PC-9 (cell line): Measurements from ENCODE around the gene DSTYK.

ENCODE experiments used
- CTCF ChIP-seq: fragments of 200-600 bp; sonication (generic); conservative IDR thresholded peaks from 2 replicates; pipeline ENCODE4 v1.6.1; 2017; ENCODE audit warnings: mixed run types, antibody characterized with exemption, mild to moderate bottlenecking, moderate library complexity
- EZH2 ChIP-seq: fragments of 200-600 bp; sonication (generic); IDR thresholded peaks from 2 replicates; pipeline ENCODE4 v1.8.0; 2017; ENCODE audit warnings: antibody characterized with exemption, low read depth

- TF ChIP-seq CTCF (no peak), EZH2 (no peak)
Measured at GRCh38 chr1:205098242-205098641, 113.3 kb downstream of the DSTYK start.
